GM19438 (cell line): Measurements from ENCODE around the gene MAGT1.
A peak's percentile ranks its signal among the peaks of the same experiment; 100 is the strongest.
"Not testable (repeated sequence)": the region's sequence is repeated elsewhere in the genome, so short reads cannot be mapped to it uniquely, and the experiment has no call there.

ENCODE experiments used
- ATAC-seq: cut with Tn5 transposase; IDR thresholded peaks from one replicate; pipeline ENCODE4 v1.9.1; 2021; ENCODE audit warnings: low read depth; ENCODE audit not compliant: unreplicated experiment

MAGT1 gene

GRCh38 chrX:77894921-77895886 is at the start of gene MAGT1:
Gene MAGT1, minus strand, starts transcription at chrX:77895435. Its CDS starts 25 bp downstream, at chrX:77895410.
- ATAC-seq = peak; percentile 87

- not testable (repeated sequence) for ATAC-seq
These were observed 49.8 kb upstream of the MAGT1 start for GRCh38 chrX:77945031-77945430.

DNA sequence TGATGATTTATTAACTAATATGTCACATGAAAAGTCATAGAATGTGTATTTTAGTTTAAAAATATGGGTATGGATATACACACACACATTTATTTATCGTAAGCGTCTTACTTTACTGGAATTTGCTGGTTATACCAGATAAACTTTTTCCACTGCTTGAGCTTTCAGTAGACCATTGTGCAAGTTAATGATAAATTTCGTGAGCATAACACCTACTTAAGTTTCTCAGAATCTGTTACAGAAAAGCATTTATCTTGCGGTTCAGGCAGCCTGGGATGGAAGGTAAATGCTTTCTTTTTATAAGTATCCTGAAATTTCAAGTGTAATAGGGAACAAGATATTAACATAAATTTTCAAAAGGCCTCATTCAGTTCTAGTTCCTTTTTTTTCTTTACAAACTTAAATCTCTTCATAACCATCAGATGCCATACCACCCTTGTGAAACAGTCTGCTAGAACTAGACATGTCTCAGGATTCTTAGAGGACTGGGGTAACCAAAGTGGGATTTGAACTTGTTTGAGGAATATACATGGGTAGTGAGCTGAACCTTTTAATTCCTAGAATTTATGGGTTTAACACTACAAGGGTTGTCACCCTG is 42.9 kb upstream of the MAGT1 start:
- no peak for ATAC-seq

DNA sequence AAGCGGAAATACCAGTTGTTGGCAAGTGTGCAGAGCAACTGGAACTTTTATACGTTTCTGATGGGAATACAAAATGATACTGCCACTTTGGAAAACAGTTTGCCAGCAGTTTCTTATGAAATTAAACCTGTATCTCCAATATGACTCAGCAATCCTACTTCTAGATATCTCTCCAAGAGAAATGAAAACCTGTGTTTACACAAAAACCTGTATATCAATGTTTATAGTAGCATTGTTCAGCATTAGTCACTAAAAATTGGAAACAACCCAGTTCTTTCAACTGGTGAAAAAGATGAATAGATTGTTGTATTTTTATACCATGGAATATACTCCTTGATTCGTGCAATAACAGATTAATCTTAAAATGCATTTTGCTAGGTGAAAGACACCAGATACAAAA is 42.1 kb upstream of the MAGT1 start:
- no peak for ATAC-seq

GRCh38 chrX:77936299-77936698 is 41.1 kb upstream of the MAGT1 start:
- no peak for ATAC-seq

DNA sequence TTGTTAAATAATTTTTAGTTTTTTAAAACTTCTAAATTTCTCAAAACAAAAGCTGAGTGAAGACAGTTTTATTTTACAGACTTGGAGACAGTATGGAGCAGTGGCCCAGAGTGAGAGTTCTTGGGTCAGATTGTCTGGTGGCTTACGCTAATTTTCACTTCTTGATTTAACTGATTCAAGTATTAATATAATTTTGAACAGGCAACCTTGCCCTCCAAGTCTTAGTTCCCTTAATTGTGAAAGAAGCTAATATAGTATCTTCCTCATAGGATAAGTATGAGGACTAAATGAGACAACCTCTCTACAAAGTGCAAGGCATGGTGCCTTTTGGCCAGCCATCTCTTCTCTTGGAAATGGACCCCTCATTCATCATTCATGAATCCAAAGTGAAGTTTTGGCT is 40.7 kb upstream of the MAGT1 start:
- no peak for ATAC-seq

- ATAC-seq = no peak
These were observed 35.3 kb upstream of the MAGT1 start for GRCh38 chrX:77930581-77930980.

DNA sequence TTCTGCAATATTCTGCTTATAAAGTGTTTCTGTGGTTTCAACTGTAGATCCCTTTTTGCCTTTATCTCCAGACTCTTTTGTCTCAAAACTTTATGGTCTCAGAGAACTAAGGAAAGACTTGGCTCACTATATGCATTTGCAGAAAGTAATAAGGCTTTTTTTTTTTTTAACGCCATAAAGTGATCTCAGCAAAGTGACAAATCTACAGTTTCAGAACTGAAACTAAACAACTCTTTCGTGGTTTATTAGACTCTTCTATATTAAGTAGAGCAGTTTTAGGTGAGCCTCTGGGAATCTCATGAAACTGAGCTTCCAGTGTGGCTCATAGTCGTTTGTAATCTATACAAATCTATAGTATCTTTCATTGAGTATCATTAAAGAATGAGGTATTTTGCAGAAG is 30.5 kb upstream of the MAGT1 start:
- no peak for ATAC-seq

- ATAC-seq = no peak
These were observed 29.2 kb upstream of the MAGT1 start for GRCh38 chrX:77924320-77924859.

DNA sequence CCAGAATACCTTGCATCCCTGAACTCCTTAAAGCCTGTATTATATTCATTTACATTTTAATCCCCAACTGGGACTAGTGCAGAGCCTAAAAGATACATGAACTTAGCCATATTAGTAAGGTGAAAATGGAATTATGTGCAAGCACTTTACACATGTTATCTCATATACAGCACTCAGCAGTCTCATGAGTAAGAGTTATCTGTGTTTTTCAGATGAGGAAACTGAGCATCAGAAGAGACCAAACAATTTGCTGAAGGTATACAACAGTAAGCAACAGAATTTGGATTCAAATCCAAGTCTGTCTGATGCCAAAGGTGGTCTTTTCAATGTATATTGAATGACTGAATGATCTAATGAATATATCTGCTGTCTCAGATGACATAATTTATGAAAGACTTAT is 27.6 kb upstream of the MAGT1 start:
- no peak for ATAC-seq

GRCh38 chrX:77919370-77919769 is 24.1 kb upstream of the MAGT1 start:
- not testable (repeated sequence) for ATAC-seq

- ATAC-seq = no peak
These were observed 23.3 kb upstream of the MAGT1 start for GRCh38 chrX:77918568-77918967.

GRCh38 chrX:77917294-77917933 is 22.2 kb upstream of the MAGT1 start:
- ATAC-seq = no peak

GRCh38 chrX:77910108-77910840 is 15.0 kb upstream of the MAGT1 start, which contains the start of gene ATP7A:
Gene ATP7A, plus strand, starts transcription at chrX:77910693. Its CDS starts 60,949 bp downstream, at chrX:77971642.
- ATAC-seq = peak; percentile 95

- ATAC-seq = no peak
These were observed 6.3 kb upstream of the MAGT1 start for GRCh38 chrX:77901506-77901905.

GRCh38 chrX:77900688-77901087 is 5.5 kb upstream of the MAGT1 start:
- ATAC-seq = no peak

DNA sequence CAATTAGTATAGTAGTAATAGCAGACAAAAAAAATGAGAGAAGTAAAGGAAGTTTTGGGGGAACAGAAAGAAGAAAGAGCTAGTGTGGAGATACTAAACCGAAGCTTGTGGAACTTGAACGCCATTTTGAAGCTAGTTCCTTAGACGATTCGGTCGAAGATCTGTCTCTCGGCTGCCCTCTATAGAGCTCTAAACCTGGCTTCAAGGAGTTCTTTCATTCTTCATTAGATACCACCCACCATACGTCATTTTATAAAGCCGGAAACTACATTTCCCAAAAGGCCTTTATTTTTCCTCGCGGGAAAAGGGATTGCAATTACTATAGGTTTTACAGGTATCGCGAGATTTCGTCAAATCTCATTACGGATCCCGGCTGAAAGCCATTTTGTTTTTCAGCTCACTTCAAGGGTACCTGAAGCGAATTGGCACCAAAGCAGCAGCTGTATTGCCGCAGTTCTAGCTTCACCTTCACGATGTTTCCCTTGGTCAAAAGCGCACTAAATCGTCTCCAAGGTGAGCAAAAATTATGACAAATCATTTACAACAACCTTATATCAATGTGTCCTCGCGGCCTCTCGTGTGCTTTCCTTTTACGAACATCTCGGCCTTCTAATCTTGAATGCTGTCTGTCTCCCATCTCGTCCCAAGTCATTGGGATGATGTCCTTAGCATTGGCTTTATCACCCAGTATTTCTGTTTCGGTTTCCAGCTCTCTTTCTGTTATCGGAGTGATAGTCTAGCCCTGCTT is 4.0 kb upstream of the MAGT1 start, which contains the start of gene COX7B:
Gene COX7B, plus strand, starts transcription at position 388 of the 748 bp plus-strand sequence. Its CDS starts 86 bp downstream, at position 474.
- ATAC-seq = peak; percentile 56

GRCh38 chrX:77893713-77894112 is 1.5 kb downstream of the MAGT1 start:
- no peak for ATAC-seq

DNA sequence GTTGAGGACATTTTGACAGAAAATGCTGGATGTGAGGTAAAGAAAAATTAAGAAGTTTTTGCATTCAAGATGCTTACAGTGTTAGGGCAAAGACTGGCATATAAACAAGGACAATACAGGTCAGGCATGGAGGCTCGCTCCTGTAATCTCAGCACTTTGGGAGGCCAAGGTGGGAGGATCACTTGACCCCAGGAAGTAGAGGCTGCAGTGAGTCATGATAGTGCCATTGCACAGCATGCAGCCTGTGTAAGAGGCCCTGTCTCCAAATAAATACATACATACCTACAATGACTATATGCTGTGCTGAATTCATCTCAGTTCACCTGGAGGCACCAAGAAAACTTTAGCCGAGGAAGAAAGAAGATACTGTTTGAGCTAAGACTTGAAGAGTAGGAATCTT is 2.3 kb downstream of the MAGT1 start:
- ATAC-seq = no peak
